Fibroblast of villous mesenchyme (primary cell): Measurements from ENCODE around the gene SNTA1. TPM values are rescaled to one million over a fixed set of nuclear protein-coding genes. Genes with fewer than 3 reads are reported as not detected.
A peak's percentile ranks its signal among the peaks of the same experiment; 100 is the strongest.
"Not testable (repeated sequence)": the region's sequence is repeated elsewhere in the genome, so short reads cannot be mapped to it uniquely, and the experiment has no call there.

Source experiments
- DNase-seq: peaks from one replicate; pipeline ENCODE4 v3.0.0-alpha.2; 2010; ENCODE audit warnings: low read depth
- H3K4me3 ChIP-seq: 2 replicates; pipeline ENCODE4 v1.5.1; 2011; ENCODE audit warnings: low read depth, mild to moderate bottlenecking, low read length
- CTCF ChIP-seq: IDR thresholded peaks from 2 replicates; pipeline ENCODE4 v1.5.1; 2012; ENCODE audit warnings: low read depth, mild to moderate bottlenecking, low read length; ENCODE audit not compliant: insufficient read depth
- total RNA-seq: library from RNA; depleted of rRNA; stranded (reverse); fragments of >200 nt; gene quantifications from 2 replicates; pipeline ENCODE4 v1.2.3, GENCODE V29; 2012

SNTA1 gene
- total RNA-seq: 6.0 and 20.3 TPM in 2 replicates

GRCh38 chr20:33443512-33444239 lies at the start of gene SNTA1:
Gene SNTA1, minus strand, starts transcription at chr20:33443763. Its CDS starts 143 bp downstream, at chr20:33443620.
- DNase-seq: peak; percentile 86

GRCh38 chr20:33490934-33491656 lies 47.5 kb upstream of the SNTA1 start:
- no peak for DNase-seq
- TF ChIP-seq CTCF: no peak
- H3K4me3 ChIP-seq: peak overlapping the region; percentile 86

More at GRCh38 chr20:33443512-33444239, at the start of gene SNTA1:
- H3K4me3 ChIP-seq: peak within 1 kb of the TSS; percentile 73
- no peak for TF ChIP-seq CTCF

- H3K4me3 ChIP-seq: peak within 1 kb of the TSS; percentile 86
- peak; percentile 71 for DNase-seq
- TF ChIP-seq CTCF: peak; percentile 2
Observed at GRCh38 chr20:33490023-33490933, 46.7 kb upstream of the SNTA1 start, which contains the start of gene CBFA2T2. Gene CBFA2T2, plus strand, starts transcription at chr20:33490096. Its CDS starts 172 bp downstream, at chr20:33490268.

- TF ChIP-seq CTCF: no peak
- DNase-seq: peak; percentile 98
- peak overlapping the region; percentile 46 for H3K4me3 ChIP-seq
Observed at GRCh38 chr20:33489495-33490022, 46.0 kb upstream of the SNTA1 start.

GRCh38 chr20:33488661-33489494 lies 45.3 kb upstream of the SNTA1 start:
- not testable (repeated sequence) for DNase-seq
- peak overlapping the region; percentile 46 for H3K4me3 ChIP-seq

GRCh38 chr20:33488201-33488600 lies 44.6 kb upstream of the SNTA1 start:
- no peak for DNase-seq
- no peak for TF ChIP-seq CTCF
- H3K4me3 ChIP-seq: no peak overlapping the region

GRCh38 chr20:33483186-33483585 lies 39.6 kb upstream of the SNTA1 start:
- not testable (repeated sequence) for DNase-seq, H3K4me3 ChIP-seq
